T-helper 2 cell (primary cell): ENCODE data around the gene YTHDF2.
"Not testable (repeated sequence)": the region's sequence is repeated elsewhere in the genome, so short reads cannot be mapped to it uniquely, and the experiment has no call there.

Source experiments
- DNase-seq, 5 experiments: peaks; one replicate each; pipeline versions ENCODE4 v3.0.0 to v3.0.0-alpha.2; 2012 to 2022
- total RNA-seq, 2 donors: gene quantifications; one replicate each; lab custom pipeline; 2026; lab: John Stamatoyannopoulos, UW

YTHDF2 gene
- 126 to 147 reads per million in 2 donors for total RNA-seq

DNA sequence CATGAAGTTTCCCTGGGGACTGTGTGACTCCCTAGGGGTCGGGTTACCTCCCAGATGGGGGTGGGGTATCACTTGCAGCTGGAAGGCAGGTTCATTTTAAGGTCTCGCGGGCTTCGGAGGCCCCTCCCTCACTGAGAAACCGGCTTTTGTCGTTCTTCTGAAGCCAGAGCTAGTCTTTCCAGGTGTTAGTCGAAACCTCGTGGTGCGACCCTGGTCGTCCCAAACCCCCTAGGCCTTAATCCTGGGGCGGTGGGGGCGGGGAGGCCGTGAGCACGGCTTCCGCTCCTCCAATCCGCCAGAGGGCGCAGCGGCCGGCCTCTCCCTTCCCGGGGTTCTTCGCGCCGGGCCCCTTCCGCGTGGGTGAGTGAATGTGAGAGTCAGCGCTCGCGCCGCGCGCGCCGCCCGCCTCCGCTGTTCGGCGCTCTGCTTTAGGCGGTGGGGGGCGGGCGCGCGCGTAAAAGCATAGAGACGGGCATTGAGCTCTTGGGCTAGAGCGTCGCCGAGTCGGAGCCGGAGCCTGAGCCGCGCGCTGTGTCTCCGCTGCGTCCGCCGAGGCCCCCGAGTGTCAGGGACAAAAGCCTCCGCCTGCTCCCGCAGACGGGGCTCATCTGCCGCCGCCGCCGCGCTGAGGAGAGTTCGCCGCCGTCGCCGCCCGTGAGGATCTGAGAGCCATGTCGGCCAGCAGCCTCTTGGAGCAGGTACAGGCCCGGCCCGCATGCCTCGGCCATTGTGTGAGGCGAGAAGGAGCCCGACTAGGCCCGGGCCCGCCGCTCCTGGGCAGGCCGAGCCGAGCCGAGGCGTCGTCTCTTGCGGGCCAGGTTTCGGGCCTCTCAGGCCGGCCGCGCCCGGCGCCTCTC lies at the start of gene YTHDF2:
TSS of gene YTHDF2 (plus strand) at position 491 of the 857 bp plus-strand sequence. CDS start at position 672, 181 bp downstream.
- DNase-seq, result peak; percentile 94 to 99 (median 97)

DNA sequence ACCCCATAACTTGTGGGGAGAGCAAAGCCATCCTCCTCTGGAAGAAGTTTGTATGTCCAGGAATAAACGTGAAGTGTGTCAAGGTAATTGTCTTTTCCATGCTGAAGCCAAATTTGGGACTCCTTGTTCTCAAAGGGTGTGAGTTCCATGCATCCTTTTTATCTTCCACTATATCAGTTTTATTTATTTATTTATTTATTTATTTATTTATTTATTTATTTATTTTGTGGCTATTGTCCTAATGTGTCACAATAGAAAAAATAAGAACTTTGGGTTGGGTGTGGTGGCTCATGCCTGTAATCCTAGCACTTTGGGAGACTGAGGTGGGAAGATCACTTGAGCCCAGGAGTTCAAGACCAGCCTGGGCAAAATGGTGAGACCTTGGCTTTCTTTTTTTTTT lies 45.1 kb upstream of the YTHDF2 start:
- DNase-seq, result not testable (repeated sequence)

DNA sequence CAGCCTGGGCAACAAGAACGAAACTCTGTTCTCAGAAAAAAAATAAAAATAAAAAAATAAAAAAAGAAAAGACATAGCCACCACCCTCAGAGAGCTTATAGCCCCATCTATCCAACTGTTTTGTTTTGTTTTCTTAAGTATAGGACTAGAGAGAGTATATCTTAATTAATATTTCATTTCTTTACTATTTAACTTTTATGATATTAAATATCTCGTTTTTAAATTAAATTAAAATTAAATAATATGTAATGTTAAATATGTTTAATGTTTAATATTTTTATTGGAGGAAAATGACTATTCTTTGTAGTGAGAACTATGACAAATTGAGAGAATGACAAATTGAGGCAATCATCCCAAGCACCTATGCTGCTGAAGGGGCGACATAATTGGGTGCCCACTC lies 33.1 kb upstream of the YTHDF2 start:
- DNase-seq, result no peak

DNA sequence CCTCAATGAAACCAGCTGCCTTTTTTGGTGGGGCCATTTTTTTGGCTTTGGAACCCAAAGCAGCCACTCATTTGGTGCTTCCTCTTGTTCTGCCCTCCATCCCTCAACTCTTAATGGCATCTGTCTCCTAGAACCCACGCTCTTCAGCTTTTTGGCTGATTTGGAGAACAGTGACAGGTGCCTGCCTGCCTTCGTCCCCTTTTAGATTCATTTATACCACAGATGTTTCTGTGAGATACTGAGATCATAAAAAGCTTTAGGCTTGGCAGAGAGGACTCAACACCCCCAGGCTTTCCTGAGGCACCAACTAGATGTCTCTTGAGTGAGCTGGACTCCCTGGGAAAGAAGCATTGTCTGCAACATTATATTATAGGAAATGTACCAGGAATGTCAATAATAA lies 20.4 kb upstream of the YTHDF2 start:
- no peak for DNase-seq

DNA sequence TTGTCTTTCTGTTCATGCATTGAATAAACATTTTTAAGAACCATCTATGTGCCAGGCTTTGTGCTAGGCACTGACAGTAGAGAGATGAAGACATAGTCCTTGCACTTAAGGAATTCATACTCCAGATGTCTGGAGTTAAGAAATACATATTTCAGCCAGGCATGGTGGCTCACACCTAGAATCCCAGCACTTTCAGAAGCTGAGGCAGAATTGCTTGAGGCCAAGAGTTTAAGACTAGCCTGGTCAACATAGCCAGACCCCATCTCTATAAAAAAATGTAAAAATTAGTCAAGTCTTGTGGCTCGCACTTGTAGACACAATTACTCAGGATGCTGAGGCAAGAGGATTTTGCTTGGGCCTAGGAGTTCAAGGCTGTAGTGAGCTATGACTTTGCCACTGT lies 18.6 kb upstream of the YTHDF2 start:
- no peak for DNase-seq

DNA sequence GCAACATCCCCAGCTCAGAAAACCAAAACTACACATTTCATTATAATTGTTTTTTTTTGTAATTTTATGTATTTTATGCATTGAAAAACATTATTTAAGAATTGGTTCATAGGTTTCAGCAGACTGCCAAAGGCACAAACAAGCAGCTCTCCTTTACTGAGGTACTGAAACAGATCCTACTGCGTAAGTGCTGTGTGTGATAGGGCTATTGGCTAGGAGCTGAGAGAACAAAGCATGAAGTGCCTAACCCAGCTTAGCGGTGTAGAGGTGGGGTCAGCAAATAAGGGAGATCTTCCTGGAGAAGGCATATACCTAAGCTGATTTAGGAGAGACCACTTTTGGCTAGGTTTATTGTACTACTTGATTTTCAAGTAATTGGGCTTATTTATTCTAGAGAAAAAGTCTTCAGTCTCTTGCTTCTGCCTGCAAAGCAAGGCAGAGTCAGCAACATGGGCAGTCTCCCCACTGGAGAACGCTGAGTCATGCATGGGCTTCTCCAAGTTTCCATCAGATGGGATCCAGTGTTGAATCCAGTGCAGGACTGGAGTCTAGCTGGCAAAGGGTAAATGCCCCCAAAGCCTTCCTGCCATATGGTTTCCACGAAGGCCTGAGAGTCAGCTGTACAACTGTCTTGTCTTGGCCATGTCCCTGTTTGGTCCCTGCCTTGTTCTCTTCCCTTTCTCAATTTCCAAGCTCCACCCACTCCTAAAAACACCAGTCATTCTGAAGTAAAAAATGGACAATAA lies 18.0 kb upstream of the YTHDF2 start:
- DNase-seq, result no peak

DNA sequence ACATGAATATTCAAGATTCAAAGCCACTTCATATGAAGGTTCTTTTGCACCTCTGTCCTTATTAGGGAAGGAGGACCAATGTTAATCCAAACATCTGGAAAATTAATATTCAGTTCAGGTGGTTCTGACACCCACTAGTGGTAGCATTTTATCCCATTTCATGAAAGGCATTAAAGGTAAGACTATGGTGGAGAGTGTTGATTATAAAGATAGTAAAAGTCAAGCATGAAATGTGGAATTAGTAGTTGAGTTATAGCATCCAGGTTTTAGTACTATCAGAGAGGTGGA lies 17.5 kb upstream of the YTHDF2 start:
- no peak for DNase-seq

DNA sequence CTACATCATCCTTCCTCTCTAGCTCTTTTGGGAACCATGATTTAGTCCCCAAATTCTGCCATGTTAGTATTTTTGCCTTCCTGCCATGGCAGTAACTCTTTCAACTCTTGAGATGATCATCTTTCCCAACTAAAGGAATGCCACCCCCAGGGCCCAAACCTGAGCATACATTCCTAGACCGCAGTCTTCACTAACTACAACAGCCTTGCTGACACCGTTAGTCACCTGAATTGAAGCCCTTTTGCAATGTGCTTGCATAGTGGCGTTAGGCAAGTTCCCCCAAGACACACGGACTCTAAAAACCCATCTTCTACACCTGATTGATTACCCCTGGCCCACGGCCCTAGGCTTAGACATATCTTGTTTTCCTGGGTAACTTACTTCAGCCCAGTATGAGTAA lies 16.4 kb upstream of the YTHDF2 start:
- DNase-seq, result no peak

DNA sequence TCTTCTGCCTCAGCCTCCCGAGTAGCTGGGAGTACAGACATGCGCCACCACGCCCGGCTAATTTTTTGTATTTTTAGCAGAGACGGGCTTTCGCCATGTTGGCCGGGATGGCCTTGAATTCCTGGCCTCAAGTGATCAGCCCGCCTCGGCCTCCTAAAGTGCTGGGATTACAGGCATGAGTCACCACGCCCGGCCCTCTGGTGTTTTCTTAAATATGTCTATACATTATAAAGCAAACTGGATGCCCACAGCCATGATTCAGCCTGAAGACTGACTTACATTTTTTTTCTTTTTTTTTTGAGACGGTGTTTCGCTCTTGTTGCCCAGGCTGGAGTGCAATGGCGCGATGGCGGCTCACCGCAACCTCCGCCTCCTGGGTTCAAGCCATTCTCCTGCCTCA lies 14.8 kb upstream of the YTHDF2 start:
- not testable (repeated sequence) for DNase-seq

DNA sequence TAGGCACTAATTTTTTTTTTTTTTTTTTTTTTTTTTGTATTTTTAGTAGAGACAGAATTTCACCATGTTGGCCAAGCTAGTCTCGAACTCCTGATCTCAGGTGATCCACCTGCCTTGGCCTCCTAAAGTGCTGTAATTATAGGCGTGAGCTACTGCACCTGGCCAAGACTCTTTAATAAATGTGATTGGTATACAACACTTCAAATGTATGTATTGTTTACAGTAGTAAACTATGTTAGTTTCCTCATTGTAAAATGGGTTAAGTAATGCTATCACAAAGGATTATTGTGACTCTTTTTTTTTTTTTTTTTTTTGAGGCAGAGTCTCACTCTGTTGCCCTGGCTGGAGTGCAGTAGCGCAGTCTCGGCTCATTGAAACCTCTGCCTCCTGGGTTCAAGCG lies 11.4 kb upstream of the YTHDF2 start:
- DNase-seq, result not testable (repeated sequence)

DNA sequence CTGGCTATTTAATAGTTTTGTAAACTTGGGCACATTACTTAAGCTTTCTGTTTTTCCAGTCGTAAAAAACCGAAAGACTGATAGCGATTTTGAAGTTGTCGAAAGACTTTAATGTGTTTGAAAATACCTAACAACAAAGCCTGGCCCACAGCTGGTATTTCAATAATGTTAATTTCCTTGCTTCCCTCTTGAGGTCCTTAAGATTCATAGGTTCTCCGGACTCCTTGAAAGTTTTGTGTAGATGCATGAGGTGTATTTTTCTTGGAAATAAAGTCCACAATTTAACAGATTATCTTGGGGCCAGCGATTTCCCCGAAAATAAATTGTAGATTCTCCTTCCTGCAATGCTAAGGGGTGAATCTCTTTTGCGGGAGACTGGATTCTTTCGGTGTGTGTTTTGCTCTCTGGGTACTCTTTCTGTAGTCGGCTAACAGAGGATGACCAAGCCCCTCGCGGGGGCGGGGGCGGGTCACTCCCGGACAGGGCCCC lies 735 bp upstream of the YTHDF2 start:
- DNase-seq, result no peak

DNA sequence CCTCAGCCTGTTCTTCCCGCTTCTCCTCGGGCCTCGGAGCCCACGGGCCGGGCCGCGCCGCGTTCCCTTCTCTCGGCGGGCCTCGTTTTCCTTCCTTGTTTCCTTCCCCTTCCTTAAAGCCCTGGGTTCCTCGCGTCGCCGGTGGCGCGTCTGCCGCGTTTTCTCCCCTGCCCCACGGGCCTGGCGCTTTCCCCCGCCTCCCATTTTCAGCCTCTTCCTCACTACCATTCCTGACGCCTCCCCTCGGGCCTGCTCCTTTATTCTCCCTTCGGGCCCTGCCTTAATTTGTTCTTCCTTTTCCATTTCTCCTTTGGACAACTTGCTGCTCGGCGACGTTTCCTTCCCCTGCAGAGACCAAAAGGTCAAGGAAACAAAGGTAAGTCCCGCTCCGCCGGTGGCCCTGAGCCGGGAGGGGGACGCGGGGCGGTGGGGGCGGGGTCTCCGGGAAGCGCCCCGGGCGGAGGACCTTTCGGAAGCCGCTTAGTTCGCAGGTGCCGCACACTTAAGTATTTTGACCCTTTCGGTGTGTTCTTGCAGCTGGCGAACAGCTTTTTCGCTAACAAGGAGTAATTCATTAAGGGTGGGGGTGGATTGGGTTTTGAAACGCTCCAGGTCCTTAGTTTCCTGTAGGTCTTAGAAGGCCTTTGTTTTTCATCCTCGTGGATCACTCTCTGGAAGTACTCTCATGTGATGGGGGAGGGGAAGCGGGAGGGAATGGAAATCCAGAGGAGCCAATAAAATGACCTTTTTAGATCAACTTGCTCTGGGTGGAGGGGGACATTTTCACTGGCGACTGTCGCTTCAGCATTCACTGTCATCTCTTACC lies 780 bp downstream of the YTHDF2 start:
- DNase-seq, result peak in 4 of 5 experiments; percentile 18 to 48 (median 30)

DNA sequence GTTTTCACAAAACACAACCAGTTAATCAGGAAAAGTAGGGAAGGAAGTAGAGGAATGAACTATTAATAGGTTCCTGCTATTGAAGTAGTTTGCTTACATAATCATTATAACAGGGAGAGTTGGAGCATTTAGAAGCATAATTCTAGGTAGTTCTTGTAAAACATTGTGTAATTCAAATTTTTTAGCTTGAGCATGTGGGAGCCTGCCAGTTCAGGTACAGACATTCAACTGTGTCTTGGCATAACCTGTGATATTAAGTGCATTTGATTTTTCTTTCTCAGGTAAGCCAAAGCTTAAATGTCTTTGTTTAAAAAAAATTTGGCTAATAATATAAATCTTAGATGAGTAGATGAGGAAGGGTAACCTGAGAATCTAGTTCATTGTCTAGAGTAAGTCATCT lies 3.4 kb downstream of the YTHDF2 start:
- DNase-seq, result no peak

DNA sequence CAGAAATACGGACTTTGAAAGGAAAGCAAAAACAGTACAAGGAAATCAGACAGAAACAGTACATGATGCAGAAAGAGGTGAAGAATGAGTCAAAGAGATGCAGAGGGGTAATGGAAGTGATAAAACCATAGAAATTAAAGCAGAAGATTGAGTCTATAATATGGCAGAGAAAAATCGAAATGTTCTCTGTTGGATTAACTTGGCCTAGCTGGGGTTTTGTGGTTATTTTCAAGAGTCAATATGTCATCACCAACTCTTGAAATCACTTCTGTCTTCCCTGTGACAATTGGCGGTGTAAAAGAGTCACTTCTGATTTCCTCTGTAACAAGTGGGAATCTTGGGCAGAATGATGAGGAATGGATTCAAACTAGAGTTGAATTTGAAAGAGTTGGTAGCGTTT lies 7.4 kb downstream of the YTHDF2 start:
- peak in 1 of 5 experiments; percentile 63 for DNase-seq

DNA sequence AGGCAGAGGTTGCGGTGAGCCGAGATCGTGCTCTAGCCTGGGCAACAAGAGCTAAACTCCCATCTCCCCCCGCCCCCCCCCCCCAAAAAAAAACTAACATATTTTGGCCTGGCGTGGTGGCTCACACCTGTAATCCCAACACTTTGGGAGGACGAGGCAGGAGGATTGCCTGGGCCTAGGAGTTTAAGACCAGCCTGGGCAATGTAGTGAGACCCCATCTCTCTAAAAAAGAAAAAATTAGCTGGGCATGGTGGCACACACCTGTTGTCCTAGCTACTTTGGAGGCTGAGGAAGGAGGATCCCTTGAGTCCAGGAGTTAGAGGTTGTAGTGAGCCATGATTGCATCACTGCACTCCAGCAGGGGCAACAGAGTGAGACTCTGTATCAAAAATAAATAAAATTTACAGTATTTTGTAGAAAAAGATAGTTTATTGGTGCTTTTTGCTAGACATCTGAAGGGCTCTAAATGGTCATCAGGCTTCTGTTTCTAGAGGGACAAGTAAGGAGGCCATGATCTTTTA lies 9.0 kb downstream of the YTHDF2 start:
- DNase-seq, result no peak

DNA sequence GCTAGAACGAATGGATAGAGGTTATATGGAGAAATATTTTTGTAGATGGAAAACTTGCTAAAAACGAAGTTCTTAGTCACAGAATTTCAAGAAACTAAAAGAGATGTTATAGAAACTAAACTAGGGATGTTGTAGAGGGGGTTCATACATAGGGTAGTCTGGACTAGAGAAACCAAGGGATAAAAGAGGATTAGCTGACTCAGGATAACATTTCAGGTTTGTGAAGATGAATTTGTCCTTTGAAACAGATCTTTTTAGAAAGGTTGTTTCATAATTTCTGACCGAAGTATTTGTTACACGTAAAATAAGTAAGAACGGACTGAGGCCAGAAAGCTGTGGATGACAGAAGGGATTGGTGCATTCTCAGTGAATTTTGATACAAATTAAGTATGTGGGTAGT lies 13.6 kb downstream of the YTHDF2 start:
- DNase-seq, result no peak

DNA sequence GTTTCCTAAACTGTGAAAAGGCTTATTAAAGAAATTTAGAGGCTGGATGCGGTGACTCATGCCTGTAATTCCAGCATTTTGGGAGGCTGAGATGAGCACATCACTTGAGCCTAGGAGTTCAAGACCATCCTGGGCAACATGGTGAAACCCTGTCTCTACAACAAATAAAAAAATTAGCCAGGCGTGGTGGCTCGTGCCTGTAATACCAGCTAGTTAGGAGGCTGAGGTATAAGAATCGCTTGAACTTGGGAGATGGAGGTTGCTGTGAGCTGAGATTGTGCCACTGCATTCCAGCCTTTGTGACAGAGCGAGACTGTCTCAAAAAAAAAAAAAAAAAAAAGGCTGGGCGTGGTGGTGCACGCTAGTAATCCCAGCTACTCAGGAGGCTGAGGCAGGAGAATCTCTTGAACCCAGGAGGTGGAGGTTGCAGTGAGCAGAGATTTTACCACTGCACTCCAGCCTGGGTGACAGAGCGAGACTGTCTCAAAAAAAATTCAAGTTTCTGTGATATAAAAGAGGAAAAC lies 14.1 kb downstream of the YTHDF2 start:
- not testable (repeated sequence) for DNase-seq

DNA sequence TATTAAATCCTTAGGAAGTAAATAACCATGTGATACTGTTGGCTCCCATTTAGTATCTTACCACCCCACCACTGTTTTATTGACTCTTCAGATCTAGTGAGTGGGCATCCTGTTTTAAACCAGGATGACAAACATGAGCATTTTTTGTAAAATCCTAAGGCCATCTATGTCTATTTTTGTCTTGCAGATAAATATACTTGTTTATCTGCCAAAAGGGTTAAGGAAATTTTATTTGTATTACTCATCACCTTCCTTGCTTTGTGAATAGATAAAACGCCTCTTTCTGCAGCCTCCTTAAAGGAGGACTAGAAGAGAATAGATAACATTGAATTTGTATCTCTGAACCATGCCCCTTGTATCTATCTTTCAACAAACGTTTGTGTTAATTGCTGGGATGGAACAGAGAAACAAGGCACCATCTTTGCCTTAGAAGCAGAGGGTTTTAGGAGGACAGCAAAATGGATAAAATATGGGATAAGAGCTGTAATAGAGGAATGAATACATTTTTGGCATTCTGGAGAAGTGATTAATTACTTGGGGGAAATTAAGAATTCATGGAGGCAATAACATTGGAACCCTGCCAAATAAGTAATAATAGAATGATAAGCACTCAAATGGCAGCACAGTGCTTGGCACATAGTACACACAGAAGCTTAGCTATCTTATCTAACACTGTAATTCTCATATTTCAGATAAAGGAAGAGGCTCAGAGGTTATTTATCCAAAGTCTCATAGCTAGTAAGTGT lies 14.7 kb downstream of the YTHDF2 start:
- DNase-seq, result no peak

DNA sequence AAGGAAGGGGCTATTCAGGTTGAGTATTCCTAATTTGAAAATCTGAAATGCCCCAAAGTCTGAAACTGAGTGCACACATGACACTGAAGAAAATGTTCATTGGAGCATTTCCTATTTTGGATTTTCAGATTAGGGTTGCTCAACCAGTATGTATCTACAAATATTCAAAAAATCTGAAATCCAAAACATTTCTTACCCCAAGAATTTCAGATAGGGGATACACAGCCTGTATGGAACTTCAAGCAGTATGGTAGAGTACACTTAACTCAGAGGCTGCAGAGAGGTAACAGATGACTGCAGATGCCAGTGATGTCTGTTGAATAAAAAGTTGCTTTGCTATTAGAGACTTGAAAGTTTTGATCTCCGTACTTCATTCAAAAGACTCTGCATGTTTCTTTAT lies 19.0 kb downstream of the YTHDF2 start:
- DNase-seq, result no peak

DNA sequence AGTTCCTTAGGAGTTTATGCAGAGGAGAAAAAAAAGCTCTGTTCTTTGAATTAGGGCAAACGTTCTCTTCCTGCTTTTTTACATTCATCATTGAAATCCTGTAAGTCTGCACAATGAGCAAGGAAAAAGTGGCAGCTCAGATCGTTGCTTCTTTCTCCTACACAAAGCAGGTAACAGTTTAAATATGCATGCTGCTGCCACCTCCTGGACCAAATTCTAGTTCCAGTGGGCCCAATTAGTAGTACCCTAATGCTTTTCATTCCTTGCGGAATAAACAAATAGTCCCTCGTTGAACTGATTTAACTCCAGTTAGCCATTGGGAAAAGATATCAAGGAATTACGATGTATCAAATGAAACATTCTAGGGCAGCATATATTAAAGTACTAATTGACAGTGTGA lies 20.1 kb downstream of the YTHDF2 start:
- no peak for DNase-seq

DNA sequence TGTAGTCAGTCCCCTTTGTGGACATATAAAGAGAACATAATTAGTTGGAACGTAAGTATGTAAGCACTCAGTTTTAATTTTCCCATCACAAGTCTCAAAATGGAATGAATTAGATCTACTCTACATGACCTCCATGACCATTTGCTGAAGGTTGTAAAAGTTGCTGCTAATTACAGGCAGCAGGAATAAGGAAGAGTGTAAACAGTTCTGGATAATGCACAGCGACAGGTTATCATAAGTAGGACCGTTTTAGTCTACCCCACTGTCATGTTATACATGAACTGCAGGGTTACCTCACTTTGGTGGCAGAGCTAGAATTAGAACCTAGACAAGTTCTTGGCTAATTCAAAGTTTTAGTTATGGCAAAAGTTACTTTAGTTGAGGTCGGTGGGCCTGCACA lies 21.7 kb downstream of the YTHDF2 start:
- DNase-seq, result no peak

DNA sequence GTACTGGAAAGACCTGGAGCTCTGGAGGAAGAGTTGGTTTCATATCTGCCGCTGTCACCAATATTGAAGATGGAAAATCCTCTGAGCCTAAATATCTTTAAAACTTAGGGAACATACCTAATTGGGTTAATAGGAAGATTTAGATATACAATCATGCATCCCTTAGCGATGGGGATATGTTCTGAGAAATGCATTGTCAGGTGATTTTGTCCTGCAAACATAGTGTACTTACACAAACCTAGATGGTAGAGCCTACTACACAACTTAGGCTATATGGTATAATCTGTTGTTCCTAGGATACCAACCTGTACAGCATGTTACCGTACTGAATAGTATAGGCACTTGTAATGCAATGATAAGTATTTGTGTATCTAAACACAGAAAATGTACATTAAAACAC lies 22.5 kb downstream of the YTHDF2 start:
- no peak for DNase-seq
